CD4-positive, alpha-beta T cell treated with Interferon alpha-2 for 1 hour (primary cell): Measurements from ENCODE around the gene QRICH2.
A peak's percentile ranks its signal among the peaks of the same experiment; 100 is the strongest.
"Not testable (repeated sequence)": the region's sequence is repeated elsewhere in the genome, so short reads cannot be mapped to it uniquely, and the experiment has no call there.

Experiments
- DNase-seq, 2 donors: peaks; one replicate each; pipeline ENCODE4 v3.0.0-alpha.2; 2020 to 2022

QRICH2 gene

DNA sequence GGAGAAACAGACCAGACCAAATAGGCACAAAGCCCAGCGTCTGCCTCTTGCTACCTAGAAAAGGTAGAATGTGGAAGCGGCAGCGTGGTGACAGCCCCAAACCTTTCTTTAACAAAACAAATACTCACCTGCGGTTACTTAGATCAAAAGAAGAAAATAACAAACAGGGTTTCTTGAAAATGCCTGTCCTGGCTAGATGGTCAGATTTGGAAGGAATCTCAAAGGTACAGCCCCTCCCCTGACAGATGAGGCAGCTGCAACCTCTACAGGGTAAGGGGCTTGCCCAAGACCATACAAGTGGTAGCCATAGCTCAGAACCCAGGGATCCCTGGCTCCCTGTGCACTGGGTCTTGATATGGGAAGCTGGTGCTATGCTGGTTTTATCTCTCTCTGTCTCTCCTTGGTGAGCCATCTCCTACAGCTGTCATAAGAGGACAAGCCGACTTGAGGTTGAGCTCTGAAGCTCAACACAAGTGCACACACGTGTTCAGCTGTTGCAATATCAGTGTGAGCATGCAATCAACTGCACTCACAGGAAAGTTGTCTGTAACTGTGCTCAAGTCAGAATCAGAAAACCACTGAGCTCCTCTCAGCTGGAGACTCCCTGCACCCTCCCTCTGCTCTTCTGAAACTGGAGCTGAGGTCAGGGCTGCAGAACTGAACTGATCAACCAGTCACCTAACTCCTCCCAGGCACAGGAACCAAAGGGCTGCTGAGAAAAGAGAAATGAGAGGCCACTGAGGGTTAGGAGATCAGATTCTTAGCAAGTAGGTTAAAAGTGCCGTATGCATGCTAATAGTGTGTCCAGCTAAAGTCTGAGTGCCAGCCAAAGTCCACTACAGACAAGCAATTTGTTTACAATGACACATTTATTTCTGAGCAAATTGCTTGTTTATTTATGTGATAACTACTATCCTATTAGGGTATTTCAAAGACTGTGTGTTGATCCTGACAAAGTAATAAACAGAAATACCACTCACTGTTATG, 61.7 kb downstream of the QRICH2 start:
- DNase-seq = peak; percentile 45 to 58

DNA sequence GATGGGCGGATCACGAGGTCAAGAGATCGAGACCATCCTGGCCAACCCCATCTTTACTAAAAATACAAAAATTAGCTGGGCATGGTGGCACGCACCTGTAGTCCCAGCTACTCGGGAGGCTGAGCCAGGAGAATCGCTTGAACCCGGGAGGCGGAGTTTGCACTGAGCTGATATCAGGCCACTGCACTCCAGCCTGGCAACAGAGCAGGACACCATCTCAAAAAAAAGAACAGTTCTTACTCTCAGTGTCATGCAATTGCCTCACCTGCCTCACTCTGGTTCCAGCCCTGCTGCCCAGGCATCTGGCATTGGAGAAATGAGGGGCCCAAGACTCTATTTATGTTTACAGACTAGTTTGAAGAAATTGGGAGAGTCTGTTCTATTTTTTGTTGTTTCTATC, 63.4 kb downstream of the QRICH2 start:
- not testable (repeated sequence) for DNase-seq

DNA sequence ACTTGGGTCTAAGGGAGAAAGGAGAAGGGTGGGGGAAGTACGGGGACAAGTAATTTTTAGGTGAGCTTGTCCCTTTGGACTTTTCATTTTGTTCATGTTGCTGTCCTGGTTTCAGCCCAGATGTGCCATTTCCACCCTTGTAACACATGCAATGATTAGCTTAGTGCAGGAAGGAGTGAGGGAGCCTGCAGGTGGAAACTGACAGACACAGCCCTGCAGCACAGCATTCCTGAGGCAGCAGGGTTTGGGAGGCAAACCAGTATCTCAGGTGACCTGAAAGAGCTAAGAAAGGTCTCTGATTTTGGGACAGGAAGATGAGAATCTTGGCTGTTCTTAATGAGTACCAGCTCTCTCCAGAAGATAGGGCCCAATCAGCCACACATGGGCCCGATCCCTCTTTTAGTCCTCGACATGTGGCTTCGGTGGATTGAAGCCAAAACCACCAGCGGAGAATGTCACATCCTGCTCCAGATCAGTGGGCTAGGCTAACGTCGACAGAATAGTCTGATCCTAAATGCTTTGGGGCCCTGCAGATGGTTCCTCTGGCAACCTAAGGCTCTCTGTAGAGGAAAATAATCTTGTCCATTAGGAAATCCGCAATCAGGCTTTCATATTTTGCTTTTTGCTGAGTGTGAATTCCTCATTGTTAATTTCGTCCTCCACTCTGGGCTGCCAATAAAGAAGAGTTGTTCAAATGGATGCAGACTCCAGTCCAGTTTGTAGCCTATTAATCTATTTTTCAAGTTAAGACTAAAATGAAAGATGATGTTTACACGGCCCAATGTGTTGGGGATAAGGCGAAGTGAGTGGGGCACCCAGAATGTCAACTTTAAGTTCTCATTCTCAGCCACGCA, 64.0 kb downstream of the QRICH2 start:
- no peak for DNase-seq

DNA sequence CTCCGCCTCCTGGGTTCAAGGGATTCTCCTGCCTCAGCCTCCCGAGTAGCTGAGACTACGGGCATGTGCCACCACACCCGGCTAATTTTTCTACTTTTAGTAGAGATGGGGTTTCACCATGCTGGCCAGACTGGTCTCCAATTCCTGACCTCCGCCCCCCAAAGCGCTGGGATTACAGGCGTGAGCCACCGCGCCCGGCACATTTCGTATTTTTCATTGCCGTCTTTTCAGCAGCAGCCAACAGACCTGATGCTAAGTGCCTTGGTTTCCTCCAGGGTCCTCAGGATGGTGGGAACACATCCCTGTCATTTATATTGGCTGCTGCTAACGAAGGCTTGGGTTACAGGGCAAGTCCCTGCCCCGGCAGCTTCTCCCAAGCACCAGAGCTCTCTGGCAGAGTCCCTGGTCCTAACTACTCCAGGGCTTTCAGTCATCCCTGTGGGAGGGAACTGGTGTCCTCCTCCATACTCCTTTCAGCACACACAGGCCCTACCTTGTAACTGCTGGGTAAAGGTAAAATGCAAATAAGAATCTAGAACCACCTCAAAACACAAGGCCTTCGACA, 66.3 kb downstream of the QRICH2 start:
- DNase-seq = no peak

DNA sequence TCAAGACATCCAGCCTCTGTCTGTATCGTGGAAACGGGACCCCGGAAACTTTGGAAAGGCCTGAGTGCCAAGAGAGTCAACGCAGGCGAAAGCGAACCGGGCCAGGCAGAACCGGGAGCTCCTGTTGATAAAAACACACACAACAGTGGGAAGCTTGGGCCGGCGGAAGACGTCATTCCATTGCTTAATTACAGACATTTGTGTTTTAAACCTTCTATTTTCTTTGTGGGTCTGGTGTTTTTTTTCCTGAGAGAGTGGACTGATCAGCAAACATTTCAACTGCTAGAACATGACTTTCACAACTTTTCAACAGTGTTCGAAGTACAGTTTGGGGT, 66.9 kb downstream of the QRICH2 start:
- DNase-seq = no peak

DNA sequence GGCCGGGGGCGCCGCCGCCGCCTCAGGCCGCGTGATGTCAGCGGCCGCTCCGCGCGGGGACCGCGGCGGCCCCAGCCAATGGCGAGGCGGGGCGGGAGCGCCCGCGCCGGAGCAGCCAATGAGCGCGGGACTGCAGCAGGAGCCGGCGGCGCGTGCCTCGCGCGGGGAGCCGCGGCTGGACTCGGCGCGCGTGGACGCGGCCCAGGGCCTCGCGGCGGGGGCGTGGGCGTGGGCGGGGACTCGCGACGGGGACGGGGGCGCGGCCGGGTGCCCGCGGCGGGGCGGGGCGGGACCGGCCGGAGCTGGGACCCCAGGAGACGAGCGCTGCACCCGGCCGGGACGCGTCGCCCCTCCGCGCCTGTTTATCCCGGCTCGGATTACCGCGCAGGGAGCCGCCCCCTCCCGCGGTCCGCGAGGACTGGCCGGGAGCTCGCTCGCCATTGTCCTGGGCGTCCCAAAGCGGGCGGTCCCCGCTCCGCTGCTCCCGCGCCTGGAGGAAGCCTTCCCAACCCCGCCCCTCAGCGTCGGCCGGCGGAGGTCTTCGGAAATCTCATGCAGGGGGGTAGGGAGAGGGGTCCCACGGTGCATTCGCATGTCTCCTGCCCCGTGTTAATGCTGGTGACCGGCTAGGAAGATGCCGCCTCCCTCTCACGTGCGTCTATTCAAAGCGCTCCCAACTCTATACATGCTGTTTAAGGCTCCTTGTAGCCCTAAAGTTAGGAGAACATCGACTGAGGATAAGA, 67.4 kb downstream of the QRICH2 start, which contains the start of gene RNF157:
RNF157 (minus strand) TSS at position 33 of the 743 bp plus-strand sequence. CDS start 253 bp downstream, outside the sequence.
- DNase-seq = peak; percentile 66 to 83

DNA sequence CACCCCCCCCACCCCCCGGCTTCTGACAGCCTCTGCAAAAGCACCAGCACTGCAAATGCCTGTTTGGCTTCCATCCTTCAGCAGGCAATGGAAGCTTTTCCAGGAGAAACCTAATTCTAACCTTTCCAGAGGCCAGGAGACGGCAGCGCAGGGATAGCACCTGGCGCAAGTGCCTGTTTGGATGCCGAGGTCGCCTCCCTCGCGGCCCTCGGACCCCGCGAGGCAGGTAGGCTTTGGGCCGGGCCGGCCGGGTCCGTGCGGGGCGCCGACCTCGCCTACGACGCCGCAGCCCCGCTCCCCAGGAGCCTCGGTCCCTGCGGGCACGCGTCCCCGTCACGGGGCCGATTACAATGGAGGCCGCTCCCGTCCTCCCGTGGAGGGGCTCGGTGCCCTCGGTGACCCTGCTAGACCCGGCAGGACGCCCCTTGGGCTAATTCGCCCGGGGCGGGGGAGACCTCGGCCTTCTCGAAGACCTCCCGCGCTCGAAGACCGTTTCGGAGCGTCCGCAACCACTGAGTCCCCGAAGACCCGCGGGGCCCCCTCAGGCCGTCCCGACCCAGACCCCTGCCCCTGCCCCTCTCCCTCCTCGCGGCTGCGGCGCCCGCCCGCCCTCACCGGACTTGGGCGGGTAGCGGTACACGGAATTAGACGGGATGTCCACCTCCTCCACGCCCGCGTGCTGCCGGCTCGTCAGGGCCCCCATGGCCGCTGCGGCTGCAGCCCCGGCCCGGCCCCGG, 68.4 kb downstream of the QRICH2 start:
- DNase-seq = no peak

DNA sequence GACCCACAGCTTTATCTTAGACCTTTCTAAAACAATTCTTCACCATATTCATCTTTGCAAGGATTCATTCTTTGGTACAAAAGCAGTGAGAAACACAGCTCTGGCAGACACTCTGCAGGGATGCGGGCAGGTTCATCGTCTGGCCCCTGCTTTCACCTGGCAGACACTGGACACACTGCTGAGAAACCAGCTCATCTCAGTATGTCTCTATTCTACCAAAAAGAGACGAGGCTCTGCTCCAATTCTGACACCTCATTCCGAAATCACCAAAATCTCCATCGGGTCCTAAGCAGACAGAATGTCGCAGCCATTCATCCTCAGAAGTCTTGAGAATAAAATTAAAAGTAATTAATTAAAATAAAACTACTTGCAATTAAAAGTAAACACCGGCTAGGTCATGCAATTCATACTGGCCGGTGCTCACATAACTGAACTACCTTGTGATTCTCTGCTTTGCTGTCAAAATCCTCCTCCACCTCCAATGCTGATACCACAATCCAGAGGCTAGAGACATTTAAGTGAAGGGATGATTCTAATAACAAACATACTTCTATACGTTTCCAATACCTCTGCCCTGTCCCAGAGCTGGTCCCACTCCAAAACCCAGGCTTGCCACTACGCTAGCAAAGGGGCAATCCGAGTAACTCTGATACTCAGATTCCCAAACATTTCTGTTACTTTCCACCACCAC, 69.1 kb downstream of the QRICH2 start:
- no peak for DNase-seq

DNA sequence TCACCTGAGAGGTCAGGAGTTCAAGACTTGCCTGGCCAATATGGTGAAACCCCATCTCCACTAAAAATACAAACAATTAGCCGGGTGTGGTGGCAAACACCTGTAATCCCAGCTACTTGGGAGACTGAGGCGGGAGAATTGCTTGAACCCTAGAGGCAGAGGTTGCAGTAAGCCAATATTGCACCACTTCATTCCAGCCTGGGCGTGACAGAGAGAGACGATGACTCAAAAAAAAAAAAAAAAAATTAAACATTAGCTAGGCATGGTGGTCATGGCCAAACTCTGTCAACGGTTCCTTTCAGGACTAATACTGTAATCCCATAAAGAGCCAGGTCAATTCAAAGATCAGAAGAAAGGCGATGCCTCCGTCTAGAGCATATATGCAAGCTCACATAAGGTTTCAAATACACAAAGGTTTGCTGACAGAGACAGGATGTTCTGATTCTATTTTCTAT, 70.2 kb downstream of the QRICH2 start:
- no peak for DNase-seq

DNA sequence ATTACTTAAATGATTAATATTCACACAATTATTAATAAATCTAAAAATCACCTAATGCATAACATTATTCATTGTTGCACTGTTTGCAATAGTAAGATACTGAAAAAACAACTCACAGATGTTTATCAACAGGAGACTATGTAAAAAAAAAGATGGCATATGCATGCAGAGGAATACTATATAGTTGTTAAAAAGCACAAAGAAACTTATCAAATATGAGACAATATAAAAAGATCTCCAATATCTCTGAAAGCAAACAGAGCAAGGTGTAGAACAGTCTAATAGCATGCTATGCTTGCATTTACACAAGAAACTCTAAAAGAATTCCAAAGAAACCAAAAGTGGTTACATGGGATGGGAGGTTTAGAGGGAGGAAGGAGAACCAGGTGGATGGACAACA, 71.5 kb downstream of the QRICH2 start:
- DNase-seq = no peak

DNA sequence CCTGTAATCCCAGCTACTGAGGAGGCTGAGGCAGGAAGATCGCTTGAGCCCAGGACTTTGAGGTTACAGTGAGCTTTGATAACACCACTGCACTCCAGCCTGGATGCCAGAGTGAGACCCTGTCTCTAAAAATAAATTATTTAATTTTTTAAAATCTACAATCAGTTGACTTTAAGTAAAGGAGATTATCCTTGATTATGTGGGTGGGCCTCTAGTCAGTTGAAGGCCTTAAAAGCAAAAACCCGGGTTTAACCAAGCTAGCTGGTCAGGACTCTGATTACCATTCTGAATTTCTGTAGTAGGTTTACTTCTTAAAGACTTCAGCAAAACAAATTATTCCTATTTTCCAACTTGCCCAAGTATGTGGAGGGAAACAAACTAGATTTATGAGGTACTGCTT, 72.2 kb downstream of the QRICH2 start:
- no peak for DNase-seq

DNA sequence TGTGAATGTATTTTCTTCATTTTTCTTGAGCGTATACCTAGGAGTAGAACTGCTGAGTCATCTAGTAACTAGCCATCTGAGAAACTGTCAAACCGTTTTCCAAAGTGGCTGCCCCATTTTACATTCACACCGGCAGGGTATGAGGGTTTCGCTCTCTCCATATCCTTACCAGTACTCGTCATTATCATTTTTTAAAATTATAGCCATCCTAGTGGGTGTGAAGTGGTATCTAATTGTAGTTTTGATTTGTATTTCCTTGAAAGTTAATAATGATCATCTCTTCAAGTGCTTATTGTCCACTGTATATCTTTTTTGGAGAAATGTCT, 73.8 kb downstream of the QRICH2 start:
- no peak for DNase-seq

DNA sequence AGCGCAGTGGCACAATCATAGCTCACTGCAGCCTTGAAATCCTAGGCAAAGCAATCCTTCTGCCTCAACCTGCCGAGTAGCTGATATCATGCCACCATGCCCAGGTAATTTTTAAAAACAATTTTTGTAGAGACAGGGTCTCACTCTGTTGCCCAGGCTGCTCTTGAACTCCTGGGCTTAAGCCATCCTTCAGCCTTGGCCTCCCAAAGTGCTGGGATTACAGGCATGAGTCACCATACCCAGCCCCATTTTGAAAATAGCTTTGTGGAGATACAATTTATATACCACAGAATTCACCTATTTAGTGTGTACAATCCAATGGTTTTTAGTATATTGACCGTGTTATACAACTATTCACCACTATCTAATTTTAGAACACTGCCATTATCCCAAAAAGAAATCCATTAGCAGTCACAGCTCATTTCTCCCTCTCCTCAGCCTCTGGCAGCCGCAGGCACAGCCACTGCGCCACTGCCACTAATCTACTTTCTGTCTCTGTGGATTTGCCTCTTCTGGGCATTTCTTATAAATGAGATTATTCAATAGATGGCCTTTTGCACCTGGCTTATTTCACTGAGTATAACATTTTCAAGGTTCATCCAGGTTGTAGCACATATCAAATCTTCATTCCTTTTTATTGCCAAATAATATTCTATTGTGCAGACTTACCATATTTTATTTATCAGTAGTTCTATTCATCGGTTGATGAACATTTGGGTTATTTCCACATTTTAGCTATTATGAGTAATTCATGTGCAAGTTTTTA, 74.3 kb downstream of the QRICH2 start:
- DNase-seq = no peak

DNA sequence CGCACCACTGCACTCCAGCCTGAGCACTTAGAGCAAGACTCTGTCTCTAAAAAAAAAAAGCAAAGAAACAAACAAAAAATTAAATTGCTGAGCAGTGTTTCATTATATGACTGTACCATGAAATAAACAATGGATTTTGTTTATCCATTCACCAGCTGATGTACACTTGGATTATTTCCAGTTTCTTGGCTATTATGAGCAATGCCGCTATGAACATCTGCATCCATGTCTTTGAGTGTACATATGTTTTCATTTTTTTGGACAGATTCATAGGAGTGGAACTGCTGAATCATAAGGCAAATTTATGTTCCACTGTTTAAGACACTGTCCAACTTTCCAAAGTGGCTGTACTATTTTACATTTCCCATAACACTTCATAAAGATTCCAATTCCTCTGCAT, 75.7 kb downstream of the QRICH2 start:
- DNase-seq = no peak

DNA sequence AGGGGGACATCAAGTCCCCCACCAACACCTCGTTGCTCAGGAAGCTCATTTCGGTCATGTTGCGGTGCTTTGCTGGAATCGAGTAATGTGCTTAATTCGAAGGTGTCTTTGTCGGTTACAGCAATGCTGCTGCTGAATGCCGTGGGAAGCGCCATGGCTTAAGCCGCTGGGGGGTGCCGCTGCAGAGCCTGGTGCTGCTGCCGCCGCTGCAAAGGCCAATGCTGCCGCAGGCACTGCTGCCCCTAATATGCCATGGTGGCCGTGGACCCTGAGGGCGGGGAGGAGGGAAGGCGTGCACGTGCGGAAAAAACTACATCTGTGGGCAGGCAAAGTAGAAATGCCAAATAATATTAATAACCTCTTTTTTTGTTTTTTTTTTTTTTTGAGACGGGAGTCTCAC, 81.3 kb downstream of the QRICH2 start:
- DNase-seq = not testable (repeated sequence)

DNA sequence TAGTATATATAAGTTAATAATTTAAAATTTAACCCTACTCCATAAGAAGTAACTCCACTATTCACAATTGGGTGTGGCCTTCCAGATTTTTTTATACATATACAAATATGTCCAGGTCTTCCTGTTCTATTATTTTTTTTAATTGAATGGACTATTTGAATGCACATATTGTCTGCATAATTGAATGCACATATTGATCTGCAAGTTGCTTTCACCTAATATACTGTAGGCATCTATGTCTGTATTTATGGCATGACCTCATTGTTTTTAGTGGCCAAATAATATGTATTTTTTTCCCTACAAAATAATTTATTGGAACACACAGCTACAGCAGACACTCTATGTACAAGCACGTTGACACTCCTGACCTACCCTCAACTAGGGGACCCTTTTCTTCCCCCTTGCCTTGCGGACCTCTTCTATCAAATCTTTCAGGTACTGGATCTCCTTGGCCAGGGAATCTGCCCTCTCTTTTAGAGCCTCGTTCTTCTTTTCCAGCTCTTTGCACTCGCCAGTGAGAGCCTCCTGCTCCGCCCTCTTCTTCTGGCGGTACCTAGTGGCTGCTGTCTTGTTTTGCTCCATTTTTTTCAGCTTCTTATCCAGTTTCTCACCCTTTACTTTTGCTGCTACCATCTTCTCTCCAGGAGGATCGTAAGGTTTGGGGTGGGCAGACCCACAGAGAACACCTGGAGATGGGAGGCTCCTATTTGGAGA, 82.5 kb downstream of the QRICH2 start:
- DNase-seq = not testable (repeated sequence)
